Endothelial cell of umbilical vein (primary cell): ENCODE results near the gene HSD17B2. TPM values are rescaled to one million over a fixed set of nuclear protein-coding genes. Genes with fewer than 3 reads are reported as not detected.
A peak's percentile ranks its signal among the peaks of the same experiment; 100 is the strongest.

Experiments used
- BruUV-seq: library from RNA; stranded (reverse); fragments of 400-500 nt; replicated peaks from 2 replicates; lab custom pipeline; 2021; lab: Mats Ljungman, UMichigan
- CTCF ChIA-PET: fragments of 300-600, 350-600 bp; sonication (Branson Sonifier 250); formaldehyde crosslinking; loops from one replicate; lab custom pipeline; 2021; ENCODE audit warnings: antibody characterized with exemption, inconsistent platforms; lab: Charles Lee
- POLR2A ChIA-PET: fragments of 300-600, 350-600 bp; sonication (Branson Sonifier 250); formaldehyde crosslinking; loops from one replicate; lab custom pipeline; 2021; ENCODE audit warnings: antibody characterized with exemption, inconsistent platforms; lab: Charles Lee
- DNase-seq: peaks from one replicate; pipeline ENCODE4 v3.0.0-alpha.2; 2011; ENCODE audit warnings: low read depth, low spot score
- FAIRE-seq: peaks from 2 replicates; lab custom pipeline; 2011; peaks lifted over from hg19 to GRCh38; lab: Jason Lieb, UNC
- H2AFZ ChIP-seq: 2 replicates; pipeline ENCODE4 v1.6.0; 2012; ENCODE audit warnings: low read depth, low read length, control low read depth, inconsistent platforms
- H3K27ac ChIP-seq: 2 replicates; pipeline ENCODE4 v1.5.1; 2011; ENCODE audit warnings: low read depth, mild to moderate bottlenecking, control low read depth, low read length, moderate library complexity; ENCODE audit not compliant: insufficient read depth
- H3K27me3 ChIP-seq, 2 experiments: 2 replicates each; pipeline versions ENCODE4 v1.6.0 to v1.6.1; 2011; ENCODE audit warnings: low read length in 2 of 2, mixed read lengths in 1 of 2; ENCODE audit not compliant: control insufficient read depth in 2 of 2, insufficient read depth in 2 of 2
- H3K36me3 ChIP-seq, 2 experiments: 2 replicates in 1 of 2; 3 replicates in 1 of 2; pipeline ENCODE4 v1.5.1; 2011; ENCODE audit warnings: low read length in 2 of 2, mild to moderate bottlenecking in 1 of 2, moderate library complexity in 1 of 2; ENCODE audit not compliant: control insufficient read depth in 2 of 2, insufficient read depth in 2 of 2; ENCODE audit errors: extremely low read depth in 1 of 2
- H3K4me1 ChIP-seq: 3 replicates; pipeline ENCODE4 v1.5.1; 2011; ENCODE audit warnings: mild to moderate bottlenecking, low read length; ENCODE audit not compliant: control insufficient read depth, insufficient read depth; ENCODE audit errors: extremely low read depth
- H3K4me2 ChIP-seq: 2 replicates; pipeline ENCODE4 v1.6.1; 2011; ENCODE audit warnings: low read length, control low read depth, mixed read lengths; ENCODE audit not compliant: insufficient read depth
- H3K4me3 ChIP-seq, 3 experiments: fragments of 200-600 bp in 1 of 3; sonication (generic), shearing (Covaris generic) in 1 of 3; replicated peaks in 1 of 3; 2 replicates each; pipeline ENCODE4 v1.5.1; 2011 to 2016; ENCODE audit warnings: control low read depth in 3 of 3, low read length in 3 of 3, mild to moderate bottlenecking in 2 of 3, inconsistent platforms in 1 of 3, low read depth in 1 of 3, moderate library complexity in 1 of 3; ENCODE audit not compliant: insufficient read depth in 1 of 3
- H3K79me2 ChIP-seq: 2 replicates; pipeline ENCODE4 v1.6.0; 2012; ENCODE audit warnings: low read length, inconsistent platforms; ENCODE audit not compliant: control insufficient read depth, insufficient read depth
- H3K9ac ChIP-seq: replicated peaks from 2 replicates; pipeline ENCODE3; 2011; ENCODE audit warnings: low read length, control low read depth; ENCODE audit not compliant: insufficient read depth; ENCODE audit errors: extremely low read depth
- H3K9me1 ChIP-seq: replicated peaks from 3 replicates; pipeline ENCODE4 v1.6.0; 2011; ENCODE audit warnings: mild to moderate bottlenecking, low read length; ENCODE audit not compliant: control insufficient read depth, insufficient read depth; ENCODE audit errors: extremely low read depth
- H3K9me3 ChIP-seq: replicated peaks from 2 replicates; pipeline ENCODE4 v1.5.1; 2012; ENCODE audit warnings: low read length, inconsistent platforms; ENCODE audit not compliant: control insufficient read depth, insufficient read depth
- H4K20me1 ChIP-seq: replicated peaks from 2 replicates; pipeline ENCODE3; 2011; ENCODE audit warnings: mild to moderate bottlenecking, low read length; ENCODE audit not compliant: control insufficient read depth, insufficient read depth; ENCODE audit errors: extremely low read depth
- EZH2 ChIP-seq: IDR thresholded peaks from 2 replicates; pipeline ENCODE4 v1.6.1; 2012; ENCODE audit warnings: borderline replicate concordance, low read depth, mild to moderate bottlenecking, moderate library complexity, low read length, inconsistent platforms; ENCODE audit not compliant: severe bottlenecking
- FOS ChIP-seq: IDR thresholded peaks from 2 replicates; pipeline ENCODE4 v1.6.1; 2011; ENCODE audit warnings: mild to moderate bottlenecking, low read length, moderate library complexity, borderline replicate concordance; ENCODE audit not compliant: insufficient read depth
- GATA2 ChIP-seq: IDR thresholded peaks from 2 replicates; pipeline ENCODE4 v1.7.0; 2011; ENCODE audit warnings: low read depth, mild to moderate bottlenecking, moderate library complexity, mixed read lengths, low read length; ENCODE audit not compliant: insufficient read length, insufficient read depth
- JUN ChIP-seq: IDR thresholded peaks from 2 replicates; pipeline ENCODE4 v1.6.1; 2011; ENCODE audit warnings: borderline replicate concordance, low read depth; ENCODE audit not compliant: insufficient read length, insufficient read depth
- MYC ChIP-seq: IDR thresholded peaks from one replicate; pipeline ENCODE4 v1.6.1; 2011; ENCODE audit warnings: mild to moderate bottlenecking, low read depth, low read length
- POLR2A ChIP-seq: IDR thresholded peaks from 2 replicates; pipeline ENCODE4 v1.6.1; 2012; ENCODE audit warnings: low read depth, mild to moderate bottlenecking, control low read depth, low read length
- POLR2AphosphoS5 ChIP-seq: IDR thresholded peaks from 2 replicates; pipeline ENCODE4 v1.6.1; 2012; ENCODE audit warnings: low read depth, mild to moderate bottlenecking, control low read depth, low read length, moderate library complexity; ENCODE audit not compliant: insufficient read depth
- dilution Hi-C: fragments of 300-500 bp; cut with MboI; formaldehyde crosslinking; loops from one replicate; pipeline ENCODE4 v1.15.0; 2019; ENCODE audit warnings: low sequenced_read_pairs; ENCODE audit not compliant: extremely low pct_ligation_motif_present
- intact Hi-C: fragments of 100-400 bp; cut with micrococcal nuclease; formaldehyde crosslinking; loops from one replicate; pipeline ENCODE4 v1.10.0; 2022
- polyA plus RNA-seq, 4 experiments: library from polyadenylated mRNA; depleted of rRNA in 3 of 4; stranded (reverse) in 3 of 4; unstranded in 1 of 4; fragments of >200 nt; gene quantifications; 2 replicates each; pipeline versions ENCODE4 v1.2.1 to v1.2.3, GENCODE V29; 2011 to 2012; ENCODE audit warnings: missing spikeins in 1 of 4
- total RNA-seq: library from RNA; stranded (reverse); gene quantifications from 2 replicates; pipeline ENCODE4 v1.2.3, GENCODE V29; 2021
- TF ChIP-seq, protein P1 (sequence below), 2 donors: IDR thresholded peaks; 1 replicate in 1 of 2; 2 replicates in 1 of 2; pipeline ENCODE4 v1.5.1; 2011; ENCODE audit warnings: low read length in 2 of 2, mild to moderate bottlenecking in 2 of 2, moderate library complexity in 2 of 2, control low read depth in 1 of 2, inconsistent platforms in 1 of 2, low read depth in 1 of 2; ENCODE audit not compliant: insufficient read depth in 1 of 2; ENCODE audit errors: extremely low read depth in 1 of 2
- TF ChIP-seq, protein P2 (sequence below): IDR thresholded peaks from 2 replicates; pipeline ENCODE4 v1.6.1; 2011; ENCODE audit not compliant: insufficient read depth, insufficient read length

Gene HSD17B2
- total and polyA plus RNA-seq, 2 donors (not counting 3 experiments of a cell fraction or from before 2014, with no cell fraction given) = 1.2 to 4.5 TPM

DNA sequence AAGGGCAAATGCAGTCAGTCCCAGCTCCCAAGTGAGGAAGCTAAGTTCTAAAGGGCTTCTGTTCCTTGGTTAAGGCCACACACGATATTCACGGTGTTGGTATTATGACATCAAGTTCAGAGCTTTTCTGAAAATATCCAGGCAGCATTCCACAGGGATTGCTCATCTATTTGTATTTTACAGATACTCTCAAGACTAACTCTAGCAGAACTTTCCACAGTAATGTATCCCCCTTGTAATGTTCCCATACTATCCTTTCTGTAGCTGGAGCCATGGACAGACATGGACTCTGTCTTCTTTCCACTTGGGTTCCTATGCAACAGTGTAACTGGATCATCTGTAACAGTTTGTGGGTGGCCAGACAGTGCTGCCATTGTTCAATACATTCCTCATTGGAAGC, 37.3 kb upstream of the HSD17B2 start:
- BruUV-seq = no TSS peak
- FAIRE-seq = no peak
- Histone ChIP-seq H3K4me2 (peak overlapping the region; percentile 86), H2AFZ (peak overlapping the region; percentile 44), H3K4me1 (peaks cover 41% of the 10 kb centered on the region), H3K9me1 (no peaks in the 10 kb centered on the region), H3K4me3 (no peak overlapping the region), H3K36me3 (no peaks in the 10 kb centered on the region), H3K9me3 (no peaks in the 10 kb centered on the region), H3K9ac (peak overlapping the region; percentile 60), H4K20me1 (no peaks in the 10 kb centered on the region), H3K27ac (peak overlapping the region; percentile 96), H3K27me3 (no peaks in the 10 kb centered on the region), H3K79me2 (no peaks in the 10 kb centered on the region)
- TF ChIP-seq FOS = peak; percentile 19
- TF ChIP-seq JUN = peak; percentile 71
- no peak for TF ChIP-seq POLR2AphosphoS5
- POLR2A ChIA-PET = interaction anchor here (0.6 to 1.4 kb wide), 2 partner anchors 96 to 628 kb away, joined by 3 to 13 read pairs; no protein-coding TSS in a partner anchor
- dilution Hi-C loops (no loop called here), intact Hi-C loops (loop anchor here (1.0 kb wide), 5 partner anchors 19 to 233 kb away; no protein-coding TSS in a partner anchor)
- DNase-seq = peak; percentile 90
- CTCF ChIA-PET = interaction anchor here (0.8 to 4.9 kb wide), 18 partner anchors 9 to 232 kb away, joined by 3 to 54 read pairs (median 6); partner anchors contain the start of gene MPHOSPH6

DNA sequence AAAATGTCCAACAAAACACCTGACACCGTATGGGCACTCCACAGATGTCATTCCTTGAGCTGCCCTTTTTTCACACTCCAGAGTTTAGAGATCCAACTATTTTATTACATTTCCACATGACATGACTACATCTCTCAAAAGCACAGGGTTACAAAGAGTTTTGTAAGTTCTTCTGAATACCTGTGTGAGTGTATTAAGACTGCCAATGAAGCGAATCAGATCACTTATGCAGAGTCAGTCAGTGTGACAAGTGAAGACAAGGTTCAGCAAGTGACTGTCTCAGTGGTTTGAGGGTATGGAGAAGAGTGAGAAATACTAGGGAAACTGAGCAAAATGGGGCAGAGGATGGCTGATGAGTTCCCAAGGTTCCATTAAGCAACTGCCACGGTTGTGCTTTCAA, 32.2 kb upstream of the HSD17B2 start:
- Histone ChIP-seq H3K79me2 (no peaks in the 10 kb centered on the region), H3K4me1 (peaks cover 18% of the 10 kb centered on the region), H4K20me1 (no peaks in the 10 kb centered on the region), H3K9me3 (no peaks in the 10 kb centered on the region), H3K27ac (no peak overlapping the region), H3K9ac (no peak overlapping the region), H3K9me1 (no peaks in the 10 kb centered on the region), H3K4me3 (no peak overlapping the region), H3K27me3 (no peaks in the 10 kb centered on the region), H2AFZ (no peak overlapping the region), H3K36me3 (no peaks in the 10 kb centered on the region), H3K4me2 (no peak overlapping the region)
- TF ChIP-seq, protein P1, sequence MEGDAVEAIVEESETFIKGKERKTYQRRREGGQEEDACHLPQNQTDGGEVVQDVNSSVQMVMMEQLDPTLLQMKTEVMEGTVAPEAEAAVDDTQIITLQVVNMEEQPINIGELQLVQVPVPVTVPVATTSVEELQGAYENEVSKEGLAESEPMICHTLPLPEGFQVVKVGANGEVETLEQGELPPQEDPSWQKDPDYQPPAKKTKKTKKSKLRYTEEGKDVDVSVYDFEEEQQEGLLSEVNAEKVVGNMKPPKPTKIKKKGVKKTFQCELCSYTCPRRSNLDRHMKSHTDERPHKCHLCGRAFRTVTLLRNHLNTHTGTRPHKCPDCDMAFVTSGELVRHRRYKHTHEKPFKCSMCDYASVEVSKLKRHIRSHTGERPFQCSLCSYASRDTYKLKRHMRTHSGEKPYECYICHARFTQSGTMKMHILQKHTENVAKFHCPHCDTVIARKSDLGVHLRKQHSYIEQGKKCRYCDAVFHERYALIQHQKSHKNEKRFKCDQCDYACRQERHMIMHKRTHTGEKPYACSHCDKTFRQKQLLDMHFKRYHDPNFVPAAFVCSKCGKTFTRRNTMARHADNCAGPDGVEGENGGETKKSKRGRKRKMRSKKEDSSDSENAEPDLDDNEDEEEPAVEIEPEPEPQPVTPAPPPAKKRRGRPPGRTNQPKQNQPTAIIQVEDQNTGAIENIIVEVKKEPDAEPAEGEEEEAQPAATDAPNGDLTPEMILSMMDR (IDR thresholded peaks at IDR 0.05; ENCODE audit: extremely low read depth in 1 of 2, insufficient read depth in 1 of 2, low read depth in 1 of 2, low read length in 2 of 2) = no peak
- TF ChIP-seq EZH2 (no peak), GATA2 (no peak), FOS (no peak), JUN (no peak), POLR2AphosphoS5 (no peak), MYC (no peak), POLR2A (no peak)
- TF ChIP-seq, protein P2, sequence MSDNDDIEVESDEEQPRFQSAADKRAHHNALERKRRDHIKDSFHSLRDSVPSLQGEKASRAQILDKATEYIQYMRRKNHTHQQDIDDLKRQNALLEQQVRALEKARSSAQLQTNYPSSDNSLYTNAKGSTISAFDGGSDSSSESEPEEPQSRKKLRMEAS = no peak
- FAIRE-seq (no peak), DNase-seq (no peak)
- CTCF ChIA-PET = interaction anchor here (1.5 kb wide), 1 partner anchor 14 kb away, joined by 5 read pairs; no protein-coding TSS in a partner anchor
- BruUV-seq = no TSS peak
- dilution Hi-C loops (no loop called here), intact Hi-C loops (no loop called here)
- POLR2A ChIA-PET = no interaction called here
